A549 (cell line): ENCODE measurements around the gene SUPT7L. TPM values are rescaled to one million over a fixed set of nuclear protein-coding genes. Genes with fewer than 3 reads are reported as not detected.
"Not testable (repeated sequence)": the region's sequence is repeated elsewhere in the genome, so short reads cannot be mapped to it uniquely, and the experiment has no call there.

Experiments
- ATAC-seq, 2 experiments: fragments of 200-7000 bp in 1 of 2; fragments of >200 bp in 1 of 2; cut with Nextera tagmentation in 1 of 2; cut with Tn5 transposase in 1 of 2; 3 replicates each; pipeline versions ENCODE4 v1.8.0 to v1.9.1; 2018 to 2020; ENCODE audit warnings: mild to moderate bottlenecking in 1 of 2, moderate library complexity in 1 of 2
- CTCF ChIA-PET: fragments of 300-600 bp; sonication (Branson Sonifier 250); formaldehyde crosslinking; extraction: SDS; loops from one replicate; lab custom pipeline; 2021; ENCODE audit warnings: antibody characterized with exemption, inconsistent platforms; lab: Yijun Ruan, JAX
- POLR2A ChIA-PET: fragments of 350-600 bp; formaldehyde crosslinking; extraction: SDS; loops from one replicate; lab custom pipeline; 2021; ENCODE audit warnings: antibody characterized with exemption, inconsistent platforms; lab: Yijun Ruan, JAX
- DNase-seq, 2 experiments: peaks; one replicate each; pipeline versions ENCODE4 v3.0.0 to v3.0.0-alpha.2; 2011 to 2016; ENCODE audit warnings: low read depth in 1 of 2, low spot score in 1 of 2
- FAIRE-seq: peaks from 2 replicates; lab custom pipeline; 2011; peaks lifted over from hg19 to GRCh38; lab: Jason Lieb, UNC
- H3K27ac ChIP-seq, 2 experiments: fragments of >200 bp; sonication (Bioruptor Twin); formaldehyde crosslinking; 3 replicates each; pipeline ENCODE4 v1.5.1; 2016 to 2017
- H3K4me1 ChIP-seq: fragments of >200 bp; sonication (Bioruptor Twin); formaldehyde crosslinking; 3 replicates; pipeline ENCODE4 v1.6.1; 2016
- H3K4me2 ChIP-seq: fragments of >200 bp; sonication (Bioruptor Twin); formaldehyde crosslinking; 3 replicates; pipeline ENCODE4 v1.6.1; 2016
- H3K4me3 ChIP-seq: fragments of >200 bp; sonication (Bioruptor Twin); formaldehyde crosslinking; 3 replicates; pipeline ENCODE4 v1.5.1; 2016
- H3K9me3 ChIP-seq: fragments of >200 bp; sonication (Bioruptor Twin); formaldehyde crosslinking; 3 replicates; pipeline ENCODE4 v1.6.1; 2016
- CTCF ChIP-seq: fragments of >200 bp; sonication (Bioruptor Twin); formaldehyde crosslinking; IDR thresholded peaks from 3 replicates; pipeline ENCODE4 v1.5.1; 2016
- FOSB ChIP-seq: fragments of 250-450 bp; sonication (Bioruptor Pico); IDR thresholded peaks from 2 replicates; pipeline ENCODE4 v1.5.0; 2020; ENCODE audit warnings: mild to moderate bottlenecking, moderate library complexity
- FOSL2 ChIP-seq, 2 experiments: fragments of 450-650 bp in 1 of 2; fragments of >200 bp in 1 of 2; sonication (Bioruptor Twin) in 1 of 2; formaldehyde crosslinking; IDR thresholded peaks; 2 replicates each; pipeline versions ENCODE4 v1.5.0 to v1.6.1; 2016 to 2020; ENCODE audit warnings: mild to moderate bottlenecking in 1 of 2, moderate library complexity in 1 of 2
- HOXA7 ChIP-seq: fragments of 250-450 bp; sonication (Bioruptor Pico); IDR thresholded peaks from 2 replicates; pipeline ENCODE4 v1.5.0; 2020; ENCODE audit warnings: mild to moderate bottlenecking, moderate library complexity
- JUN ChIP-seq, 2 experiments: fragments of >200 bp; sonication (Bioruptor Twin); formaldehyde crosslinking; IDR thresholded peaks; 2 replicates in 1 of 2; 3 replicates in 1 of 2; pipeline ENCODE4 v1.6.1; 2016 to 2017
- MAFK ChIP-seq: fragments of 450-650 bp; IDR thresholded peaks from 2 replicates; pipeline ENCODE4 v1.6.1; 2014; ENCODE audit not compliant: partially characterized antibody
- MAX ChIP-seq: IDR thresholded peaks from 2 replicates; pipeline ENCODE4 v1.6.1; 2012
- RAD21 ChIP-seq, 2 experiments: fragments of >200 bp in 1 of 2; sonication (Bioruptor Twin) in 1 of 2; formaldehyde crosslinking in 1 of 2; IDR thresholded peaks in 1 of 2; conservative IDR thresholded peaks in 1 of 2; 2 replicates in 1 of 2; 3 replicates in 1 of 2; pipeline ENCODE4 v1.6.1; 2012 to 2018; ENCODE audit warnings: inconsistent platforms in 1 of 2
- REST ChIP-seq: fragments of 200-600 bp; sonication (generic); IDR thresholded peaks from 2 replicates; pipeline ENCODE4 v1.6.1; 2016; ENCODE audit warnings: antibody characterized with exemption, mild to moderate bottlenecking, moderate library complexity
- SMC3 ChIP-seq: fragments of >200 bp; sonication (Bioruptor Twin); formaldehyde crosslinking; IDR thresholded peaks from 3 replicates; pipeline ENCODE4 v1.6.1; 2018; ENCODE audit warnings: inconsistent platforms
- WGBS: methylation state at CpG from one replicate; pipeline ENCODE4 v1.1.6; 2017; ENCODE audit errors: missing lambda C conversion rate; 5-methylcytosine and 5-hydroxymethylcytosine counted together
- polyA plus RNA-seq, 4 experiments: library from polyadenylated mRNA; depleted of rRNA in 3 of 4; stranded (reverse); fragments of >200 nt; fragmentation: RNase III in 1 of 4; extraction: RNeasy Plus Mini Kit Qiagen cat#74134 plus additional on column Dnase treatment in 1 of 4; gene quantifications; 2 replicates in 3 of 4; 3 replicates in 1 of 4; pipeline ENCODE4 v1.2.3, GENCODE V29; 2011 to 2017

Gene SUPT7L
- polyA plus RNA-seq, 2 of the 4 experiments (the other 2 are of a cell fraction) = 39.5 to 67.0 TPM

GRCh38 chr2:27685577-27685976 is 22.2 kb upstream of the SUPT7L start:
- DNase-seq (no peak), ATAC-seq (no peak)
- peaks cover 37% of the 10 kb centered on the region for H3K4me1 ChIP-seq
- no peak for TF ChIP-seq REST
- TF ChIP-seq MAFK = peak; percentile 70
- no peak for TF ChIP-seq FOSB (CRISPR knock-in tag)
- no peak for TF ChIP-seq JUN (IDR thresholded peaks at IDR 0.05)
- TF ChIP-seq MAX = no peak
- TF ChIP-seq, all 56 proteins: peak for 1
- 92% methylated on average over 3 of the region's 3 CpGs for WGBS
- Histone ChIP-seq H3K9me3 (no peaks in the 10 kb centered on the region), H3K4me3 (no peak overlapping the region), H3K4me2 (no peak overlapping the region), H3K27ac (no peak overlapping the region)
- ChIA-PET POLR2A (no interaction called here), CTCF (interaction anchor here (0.9 to 1.5 kb wide), 2 partner anchors 18 to 711 kb away, joined by 4 read pairs; no protein-coding TSS in a partner anchor)
- FAIRE-seq = no peak

GRCh38 chr2:27685006-27685405 is 21.6 kb upstream of the SUPT7L start:
- DNase-seq, H3K27ac ChIP-seq, POLR2A ChIA-PET, H3K4me3 ChIP-seq, H3K9me3 ChIP-seq, ATAC-seq, FAIRE-seq, H3K4me2 ChIP-seq: not testable (repeated sequence)
- CTCF ChIA-PET = interaction anchor here (0.7 to 4.7 kb wide), 8 partner anchors 12 to 894 kb away, joined by 3 to 118 read pairs (median 19); partner anchors contain the start of genes SLC4A1AP and SUPT7L
- peaks cover 37% of the 10 kb centered on the region for H3K4me1 ChIP-seq
- WGBS = 61% methylated on average over 1 of the region's 1 CpG

- H3K9me3 ChIP-seq = no peaks in the 10 kb centered on the region
- H3K4me1 ChIP-seq = peaks cover 31% of the 10 kb centered on the region
- peak overlapping the region; percentile 52 to 78 for H3K27ac ChIP-seq
- WGBS = 10% methylated on average over 9 of the region's 9 CpGs
- peak overlapping the region; percentile 51 for H3K4me2 ChIP-seq
- peak; percentile 81 to 92 for ATAC-seq
- TF ChIP-seq JUN (IDR thresholded peaks at IDR 0.05) (no peak), SMC3 (peak; percentile 93), REST (no peak), CTCF (peak; percentile 100), RAD21 (conservative IDR thresholded peaks at IDR 0.05 in 1 of 2, IDR thresholded peaks at IDR 0.05 in 1 of 2) (peak; percentile 94 to 95), FOSL2 (IDR thresholded peaks at IDR 0.05) (no peak), FOSL2 (CRISPR knock-in tag; IDR thresholded peaks at IDR 0.05) (peak; percentile 64), MAX (0 out of 2 replicates have a peak, but pooled peaks have one; percentile 28), HOXA7 (CRISPR knock-in tag) (peak; percentile 66; the same call in 1 of the 2 replicates)
- TF ChIP-seq, all 56 proteins: peak for 6
- FAIRE-seq = peak; percentile 23
- ChIA-PET POLR2A (interaction anchor here (0.8 to 3.0 kb wide), 3 partner anchors 20 to 707 kb away, joined by 3 to 10 read pairs (median 5); partner anchors contain the start of genes SLC4A1AP and SUPT7L), CTCF (interaction anchor here (0.5 to 5.0 kb wide), 111 partner anchors 8 to 1103 kb away, joined by 3 to 118 read pairs (median 4); partner anchors contain the start of genes CCDC121, GPN1, PPM1G and SLC4A1AP)
- DNase-seq = peak; percentile 60 to 95
- H3K4me3 ChIP-seq = no peak overlapping the region
These were observed 20.1 kb upstream of the SUPT7L start for GRCh38 chr2:27683390-27684071.
